ENCODE data around the gene UBAC2. TPM values are rescaled to one million over a fixed set of nuclear protein-coding genes. Genes with fewer than 3 reads are reported as not detected.

The UBAC2 gene
- total RNA-seq, 1 experiment from 2014 or later: 45.8 TPM

- intact Hi-C loops (cut with micrococcal nuclease; ENCODE audit: unreplicated experiment): no loop called here
- no peak for DNase-seq (ENCODE audit: low spot score)
- no peak for TF ChIP-seq EZH2 (IDR thresholded peaks at IDR 0.05; ENCODE audit: borderline replicate concordance, low read depth, low read length, poor library complexity, severe bottlenecking)
- TF ChIP-seq CTCF (conservative IDR thresholded peaks at IDR 0.05; ENCODE audit: low read depth, low read length): no peak
- H3K27me3 ChIP-seq (replicated peaks; ENCODE audit: insufficient read depth, low read depth, low read length, poor library complexity): no peaks in the 10 kb centered on the region
- H3K4me3 ChIP-seq (ENCODE audit: low read depth, low read length, poor library complexity, severe bottlenecking): no peak overlapping the region
- CTCF ChIA-PET: no interaction called here
- POLR2A ChIA-PET (ENCODE audit: low non-redundant PET): no interaction called here
- BruUV-seq (replicated peaks): no TSS peak
- H3K9me3 ChIP-seq (ENCODE audit: low read depth, low read length, poor library complexity, severe bottlenecking): no peaks in the 10 kb centered on the region
- H3K27ac ChIP-seq (ENCODE audit: low read depth, low read length, poor library complexity, severe bottlenecking): no peak overlapping the region
- H3K4me1 ChIP-seq (ENCODE audit: insufficient read depth, low read length, poor library complexity, severe bottlenecking): no peaks in the 10 kb centered on the region
- H3K36me3 ChIP-seq (ENCODE audit: insufficient read depth, low read length, poor library complexity, severe bottlenecking): no peaks in the 10 kb centered on the region
Measured at GRCh38 chr13:99307648-99308339, 107.1 kb downstream of the UBAC2 start.

DNA sequence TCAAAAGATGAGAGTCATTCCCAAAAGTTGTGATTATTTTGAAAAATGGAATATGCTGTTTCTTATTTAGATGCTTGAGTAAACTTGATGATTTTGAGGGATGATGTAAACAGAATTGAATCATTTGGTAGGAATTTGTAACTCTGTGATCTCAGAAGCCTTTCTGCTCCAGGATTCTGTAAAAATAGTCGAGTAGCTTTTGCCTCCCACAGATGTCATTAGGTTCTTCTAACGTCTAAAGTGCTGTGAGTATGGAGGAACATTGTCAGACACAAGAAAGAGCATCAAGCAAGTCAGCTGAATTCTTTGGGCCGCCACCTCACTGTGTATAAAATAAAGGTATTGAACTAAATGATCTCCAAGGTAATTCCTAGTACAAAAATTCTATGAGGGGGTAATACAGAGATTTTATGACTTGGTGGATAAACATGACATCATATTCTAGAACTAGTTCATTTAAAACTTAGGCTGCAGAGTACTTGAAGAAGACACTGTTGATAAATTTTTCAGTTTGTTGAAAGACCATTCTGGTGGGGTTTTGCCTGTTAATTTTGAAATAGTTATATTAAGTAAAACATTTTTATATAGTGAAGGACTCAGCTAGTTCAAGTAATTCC, 107.9 kb downstream of the UBAC2 start:
- CTCF ChIA-PET: no interaction called here
- Histone ChIP-seq H3K4me3 (ENCODE audit: low read depth, low read length, poor library complexity, severe bottlenecking) (no peak overlapping the region), H3K4me1 (ENCODE audit: insufficient read depth, low read length, poor library complexity, severe bottlenecking) (no peaks in the 10 kb centered on the region), H3K36me3 (ENCODE audit: insufficient read depth, low read length, poor library complexity, severe bottlenecking) (no peaks in the 10 kb centered on the region), H3K9me3 (ENCODE audit: low read depth, low read length, poor library complexity, severe bottlenecking) (no peaks in the 10 kb centered on the region), H3K27me3 (replicated peaks; ENCODE audit: insufficient read depth, low read depth, low read length, poor library complexity) (no peaks in the 10 kb centered on the region), H3K27ac (ENCODE audit: low read depth, low read length, poor library complexity, severe bottlenecking) (no peak overlapping the region)
- POLR2A ChIA-PET (ENCODE audit: low non-redundant PET): no interaction called here
- no TSS peak for BruUV-seq (replicated peaks)
- no peak for TF ChIP-seq CTCF (conservative IDR thresholded peaks at IDR 0.05; ENCODE audit: low read depth, low read length)
- TF ChIP-seq EZH2 (IDR thresholded peaks at IDR 0.05; ENCODE audit: borderline replicate concordance, low read depth, low read length, poor library complexity, severe bottlenecking): no peak
- intact Hi-C loops (cut with micrococcal nuclease; ENCODE audit: unreplicated experiment): no loop called here
- DNase-seq (ENCODE audit: low spot score): no peak

GRCh38 chr13:99310382-99311031, 109.9 kb downstream of the UBAC2 start:
- TF ChIP-seq EZH2 (IDR thresholded peaks at IDR 0.05; ENCODE audit: borderline replicate concordance, low read depth, low read length, poor library complexity, severe bottlenecking) (no peak), CTCF (conservative IDR thresholded peaks at IDR 0.05; ENCODE audit: low read depth, low read length) (no peak)
- BruUV-seq (replicated peaks): no TSS peak
- no peak for DNase-seq (ENCODE audit: low spot score)
- H3K36me3 ChIP-seq (ENCODE audit: insufficient read depth, low read length, poor library complexity, severe bottlenecking): no peaks in the 10 kb centered on the region
- POLR2A ChIA-PET (ENCODE audit: low non-redundant PET): no interaction called here
- H3K27ac ChIP-seq (ENCODE audit: low read depth, low read length, poor library complexity, severe bottlenecking): no peak overlapping the region
- no peak overlapping the region for H3K4me3 ChIP-seq (ENCODE audit: low read depth, low read length, poor library complexity, severe bottlenecking)
- no peaks in the 10 kb centered on the region for H3K27me3 ChIP-seq (replicated peaks; ENCODE audit: insufficient read depth, low read depth, low read length, poor library complexity)
- H3K9me3 ChIP-seq (ENCODE audit: low read depth, low read length, poor library complexity, severe bottlenecking): no peaks in the 10 kb centered on the region
- no peaks in the 10 kb centered on the region for H3K4me1 ChIP-seq (ENCODE audit: insufficient read depth, low read length, poor library complexity, severe bottlenecking)
- intact Hi-C loops (cut with micrococcal nuclease; ENCODE audit: unreplicated experiment): no loop called here
- CTCF ChIA-PET: no interaction called here
